ENCODE measurements around the gene MACF1. TPM values are rescaled to one million over a fixed set of nuclear protein-coding genes. Genes with fewer than 3 reads are reported as not detected.

Gene MACF1
- total RNA-seq, 1 experiment from 2014 or later: 190 TPM

DNA sequence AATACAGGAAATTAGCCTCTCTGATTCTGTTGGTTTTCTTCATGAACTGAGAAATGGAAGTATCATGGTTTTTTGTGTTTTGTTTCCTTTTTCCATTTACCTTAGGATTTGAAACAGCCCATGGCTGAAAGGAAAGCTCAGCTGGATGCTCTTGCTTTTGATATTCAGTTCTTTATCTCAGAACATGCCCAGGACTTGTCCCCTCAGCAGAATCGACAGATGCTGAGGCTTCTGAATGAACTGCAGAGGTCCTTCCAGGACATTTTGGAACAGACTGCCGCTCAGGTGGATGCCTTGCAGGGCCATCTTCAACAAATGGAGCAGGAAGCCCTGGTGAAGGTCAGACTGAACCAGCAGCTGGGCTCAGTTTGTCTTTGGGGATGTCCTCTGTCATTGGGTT, 142.4 kb downstream of the MACF1 start:
- peak overlapping the region in 2 of 3 experiments; percentile 74 to 94; a peak in 4 of 7 replicates for H3K27ac Mint-ChIP-seq

More for the DNA sequence above, 142.4 kb downstream of the MACF1 start:
- Histone ChIP-seq H3K9ac (ENCODE audit: extremely low read depth, insufficient read length, low read length) (no peak overlapping the region), H3K27ac (ENCODE audit: insufficient read length, low read depth, low read length) (no peak overlapping the region), H3T11ph (ENCODE audit: low read length) (no peak overlapping the region), H2AFZ (ENCODE audit: low read length) (no peak overlapping the region), H3K79me2 (ENCODE audit: insufficient read depth, low read length) (no peaks in the 10 kb centered on the region), H2BK15ac (ENCODE audit: low read depth, low read length) (no peak overlapping the region), H3K23ac (ENCODE audit: insufficient read length, low read depth, low read length) (no peak overlapping the region), H3K18ac (ENCODE audit: insufficient read length, low read depth, low read length) (peak overlapping the region; percentile 87), H3K4ac (ENCODE audit: low read depth, low read length) (peak overlapping the region; percentile 91; the same call in 1 of the 2 replicates), H4K91ac (ENCODE audit: insufficient read length, low read depth, low read length) (no peak overlapping the region), H3K4me1 (ENCODE audit: insufficient read depth, low read length) (no peaks in the 10 kb centered on the region), H3K4me2 (ENCODE audit: insufficient read depth, insufficient read length, low read length) (no peak overlapping the region), H4K8ac (replicated peaks; ENCODE audit: insufficient read length, low read depth, low read length) (no peak overlapping the region), H2BK120ac (ENCODE audit: low read depth, low read length, poor library complexity, severe bottlenecking) (no peak overlapping the region), H3K9me3 (ENCODE audit: control insufficient read depth, low read depth, low read length) (no peaks in the 10 kb centered on the region), H2BK12ac (ENCODE audit: insufficient read length, low read depth, low read length) (no peak overlapping the region), H2BK20ac (ENCODE audit: low read depth, low read length, poor library complexity, severe bottlenecking) (no peak overlapping the region), H3K79me1 (ENCODE audit: insufficient read depth, low read depth, low read length, poor library complexity, severe bottlenecking) (no peaks in the 10 kb centered on the region), H3K23me2 (ENCODE audit: insufficient read length, low read depth, low read length, poor library complexity, severe bottlenecking) (no peaks in the 10 kb centered on the region), H2BK5ac (ENCODE audit: insufficient read length, low read length) (no peak overlapping the region), H3K56ac (ENCODE audit: insufficient read length, low read depth, low read length) (no peak overlapping the region), H3K14ac (ENCODE audit: insufficient read depth, low read length) (peak overlapping the region; percentile 80), H3K27me3 (ENCODE audit: insufficient read depth, low read length) (no peaks in the 10 kb centered on the region), H4K5ac (ENCODE audit: insufficient read length, low read depth, low read length) (no peak overlapping the region), H4K20me1 (ENCODE audit: control insufficient read depth, insufficient read depth, insufficient read length) (no peaks in the 10 kb centered on the region), H2AK5ac (ENCODE audit: insufficient read length, low read length) (no peak overlapping the region)
- H3K36me3 Mint-ChIP-seq (ENCODE audit: insufficient read depth in 1 of 3, low read depth in 3 of 3): peaks cover 29 to 80% (median 72%) of the 10 kb centered on the region in 3 experiments
- TF ChIP-seq, protein P1, sequence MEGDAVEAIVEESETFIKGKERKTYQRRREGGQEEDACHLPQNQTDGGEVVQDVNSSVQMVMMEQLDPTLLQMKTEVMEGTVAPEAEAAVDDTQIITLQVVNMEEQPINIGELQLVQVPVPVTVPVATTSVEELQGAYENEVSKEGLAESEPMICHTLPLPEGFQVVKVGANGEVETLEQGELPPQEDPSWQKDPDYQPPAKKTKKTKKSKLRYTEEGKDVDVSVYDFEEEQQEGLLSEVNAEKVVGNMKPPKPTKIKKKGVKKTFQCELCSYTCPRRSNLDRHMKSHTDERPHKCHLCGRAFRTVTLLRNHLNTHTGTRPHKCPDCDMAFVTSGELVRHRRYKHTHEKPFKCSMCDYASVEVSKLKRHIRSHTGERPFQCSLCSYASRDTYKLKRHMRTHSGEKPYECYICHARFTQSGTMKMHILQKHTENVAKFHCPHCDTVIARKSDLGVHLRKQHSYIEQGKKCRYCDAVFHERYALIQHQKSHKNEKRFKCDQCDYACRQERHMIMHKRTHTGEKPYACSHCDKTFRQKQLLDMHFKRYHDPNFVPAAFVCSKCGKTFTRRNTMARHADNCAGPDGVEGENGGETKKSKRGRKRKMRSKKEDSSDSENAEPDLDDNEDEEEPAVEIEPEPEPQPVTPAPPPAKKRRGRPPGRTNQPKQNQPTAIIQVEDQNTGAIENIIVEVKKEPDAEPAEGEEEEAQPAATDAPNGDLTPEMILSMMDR (conservative IDR thresholded peaks at IDR 0.05): no peak
- H3K4me1 Mint-ChIP-seq: peaks cover 11 to 12% of the 10 kb centered on the region in 2 experiments
- DNase-seq: peak; percentile 35
- no CpG with 5 or more reads among the region's 2 CpGs for WGBS (ENCODE audit: extremely low coverage, insufficient read length, low lambda C conversion rate)
- H3K27me3 Mint-ChIP-seq (ENCODE audit: low read depth): no peaks in the 10 kb centered on the region
- H3K9me3 Mint-ChIP-seq: no peaks in the 10 kb centered on the region
- H3K4me3 Mint-ChIP-seq: no peak overlapping the region
